ENCODE measurements around the gene RNF126. TPM values are rescaled to one million over a fixed set of nuclear protein-coding genes. Genes with fewer than 3 reads are reported as not detected.

The RNF126 gene
- total and polyA plus RNA-seq, 5 donors, result 21.7 to 37.6 (median 25.6) TPM

GRCh38 chr19:643736-644135 is 19.3 kb downstream of the RNF126 start:
- no peak overlapping the region for H3K4me3 ChIP-seq (ENCODE audit: low read length)
- ATAC-seq (no peak), DNase-seq (peak in 1 of 3 donors; percentile 66)
- H3K27me3 ChIP-seq (ENCODE audit: control insufficient read depth, insufficient read depth), result no peaks in the 10 kb centered on the region
- H3K4me1 ChIP-seq (ENCODE audit: control insufficient read depth, insufficient read depth, low read length), result peaks cover 3% of the 10 kb centered on the region
- no peaks in the 10 kb centered on the region for H3K9me3 ChIP-seq (ENCODE audit: control insufficient read depth, low read length)
- 89% methylated on average over 24 of the region's 24 CpGs for WGBS
- intact Hi-C loops (cut with DNase I), result no loop called here
- H3K27ac ChIP-seq (ENCODE audit: low read length), result no peak overlapping the region

DNA sequence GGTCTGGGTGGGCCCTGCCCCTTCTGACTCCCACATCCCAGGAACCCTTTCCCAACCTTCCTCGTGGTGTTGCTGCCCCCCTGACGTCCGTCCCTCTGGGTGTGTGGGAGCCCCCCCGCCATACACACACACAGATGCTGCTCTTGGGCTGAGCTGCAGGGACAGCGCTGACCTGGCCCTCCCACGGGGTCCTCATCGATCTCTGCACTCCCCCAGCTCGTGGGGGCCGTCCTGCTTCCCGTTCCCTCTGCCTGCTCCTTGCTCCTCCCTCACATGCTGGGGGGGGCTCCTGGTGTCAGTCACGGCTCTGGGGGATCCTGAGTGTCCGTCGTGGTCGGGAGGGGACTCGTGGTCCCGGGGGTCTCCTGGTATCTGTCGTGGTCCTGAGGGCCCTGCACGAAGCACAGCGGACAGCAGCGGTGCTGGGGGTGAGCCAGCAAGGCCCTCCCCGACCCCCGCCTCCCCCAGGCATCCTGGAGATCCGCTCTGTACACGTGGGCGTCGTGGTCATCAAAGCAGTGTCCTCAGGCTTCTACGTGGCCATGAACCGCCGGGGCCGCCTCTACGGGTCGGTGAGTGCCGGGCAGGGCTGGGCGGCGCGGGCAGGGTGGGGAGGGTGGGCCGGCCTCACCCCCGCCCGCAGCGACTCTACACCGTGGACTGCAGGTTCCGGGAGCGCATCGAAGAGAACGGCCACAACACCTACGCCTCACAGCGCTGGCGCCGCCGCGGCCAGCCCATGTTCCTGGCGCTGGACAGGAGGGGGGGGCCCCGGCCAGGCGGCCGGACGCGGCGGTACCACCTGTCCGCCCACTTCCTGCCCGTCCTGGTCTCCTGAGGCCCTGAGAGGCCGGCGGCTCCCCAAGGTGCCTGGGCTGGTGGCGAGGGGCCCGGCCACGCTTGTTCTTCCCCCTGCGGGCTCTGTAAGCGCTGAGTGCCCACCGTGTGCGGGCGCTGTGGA is 20.0 kb downstream of the RNF126 start:
- intact Hi-C loops (cut with DNase I), result no loop called here
- DNase-seq (peak in 1 of 3 donors; percentile 56), ATAC-seq (no peak)
- Histone ChIP-seq H3K27me3 (ENCODE audit: control insufficient read depth, insufficient read depth) (no peaks in the 10 kb centered on the region), H3K27ac (ENCODE audit: low read length) (no peak overlapping the region), H3K9me3 (ENCODE audit: control insufficient read depth, low read length) (no peaks in the 10 kb centered on the region), H3K4me1 (ENCODE audit: control insufficient read depth, insufficient read depth, low read length) (peaks cover 3% of the 10 kb centered on the region), H3K4me3 (ENCODE audit: low read length) (no peak overlapping the region)
- whole genome bisulfite sequencing, result 81% methylated on average over 69 of the region's 70 CpGs

DNA sequence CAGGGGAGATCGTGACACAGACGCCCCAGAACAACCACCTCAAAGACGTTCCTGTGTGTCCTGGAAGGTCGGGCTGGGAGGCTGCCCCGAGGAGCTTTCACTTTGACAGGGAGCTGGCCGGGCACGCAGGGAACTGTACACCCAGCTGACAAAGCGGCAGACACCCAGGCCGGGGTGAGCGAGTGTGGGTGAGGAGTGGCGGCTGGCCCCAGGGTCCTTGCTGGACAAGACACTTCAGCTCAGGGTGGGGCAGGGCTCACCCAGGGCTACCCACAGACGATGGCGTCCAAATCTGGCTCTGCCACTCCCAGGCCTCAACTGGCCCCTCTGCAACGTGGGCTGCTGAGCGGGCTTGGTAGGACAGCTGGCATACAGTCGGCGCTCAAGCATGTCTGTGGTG is 21.3 kb downstream of the RNF126 start:
- no peak overlapping the region for H3K27ac ChIP-seq (ENCODE audit: low read length)
- intact Hi-C loops (cut with DNase I), result no loop called here
- H3K9me3 ChIP-seq (ENCODE audit: control insufficient read depth, low read length), result no peaks in the 10 kb centered on the region
- ATAC-seq, result no peak
- 81% methylated on average over 17 of the region's 17 CpGs for WGBS
- no peak for DNase-seq
- no peaks in the 10 kb centered on the region for H3K27me3 ChIP-seq (ENCODE audit: control insufficient read depth, insufficient read depth)
- no peak overlapping the region for H3K4me3 ChIP-seq (ENCODE audit: low read length)
- H3K4me1 ChIP-seq (ENCODE audit: control insufficient read depth, insufficient read depth, low read length), result peaks cover 3% of the 10 kb centered on the region

GRCh38 chr19:640606-641189 is 22.3 kb downstream of the RNF126 start:
- intact Hi-C loops (cut with DNase I), result no loop called here
- no peak overlapping the region for H3K4me3 ChIP-seq (ENCODE audit: low read length)
- no peaks in the 10 kb centered on the region for H3K27me3 ChIP-seq (ENCODE audit: control insufficient read depth, insufficient read depth)
- no peak overlapping the region for H3K27ac ChIP-seq (ENCODE audit: low read length)
- peaks cover 3% of the 10 kb centered on the region for H3K4me1 ChIP-seq (ENCODE audit: control insufficient read depth, insufficient read depth, low read length)
- DNase-seq (peak in 1 of 3 donors; percentile 55), ATAC-seq (no peak)
- H3K9me3 ChIP-seq (ENCODE audit: control insufficient read depth, low read length), result no peaks in the 10 kb centered on the region
- WGBS, result 92% methylated on average over 31 of the region's 31 CpGs

DNA sequence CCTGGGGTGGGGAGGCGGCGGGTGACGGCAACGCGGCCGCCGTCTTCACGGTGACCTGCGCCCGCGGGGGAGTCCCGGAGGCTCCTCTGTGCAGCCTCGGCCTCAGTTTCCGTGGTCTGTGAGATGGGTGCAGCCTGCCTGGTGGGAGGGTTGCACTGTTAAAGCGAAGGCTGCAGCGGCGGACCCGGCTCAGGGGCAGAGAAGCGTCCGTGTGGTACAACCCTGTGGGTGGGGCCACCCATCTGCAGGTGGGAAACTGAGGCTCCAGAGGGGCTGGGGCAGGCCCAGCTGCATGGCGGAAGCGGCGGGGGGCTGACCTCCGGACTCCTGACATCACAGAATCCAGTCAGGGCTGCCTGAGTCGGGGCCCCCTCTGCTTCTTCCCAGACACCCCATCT is 22.9 kb downstream of the RNF126 start:
- intact Hi-C loops (cut with DNase I), result no loop called here
- DNase-seq (peak in 1 of 3 donors; percentile 66), ATAC-seq (no peak)
- no peaks in the 10 kb centered on the region for H3K9me3 ChIP-seq (ENCODE audit: control insufficient read depth, low read length)
- 52% methylated on average over 25 of the region's 25 CpGs for WGBS
- peaks cover 3% of the 10 kb centered on the region for H3K4me1 ChIP-seq (ENCODE audit: control insufficient read depth, insufficient read depth, low read length)
- no peak overlapping the region for H3K27ac ChIP-seq (ENCODE audit: low read length)
- H3K27me3 ChIP-seq (ENCODE audit: control insufficient read depth, insufficient read depth), result no peaks in the 10 kb centered on the region
- H3K4me3 ChIP-seq (ENCODE audit: low read length), result peak overlapping the region; percentile 28

DNA sequence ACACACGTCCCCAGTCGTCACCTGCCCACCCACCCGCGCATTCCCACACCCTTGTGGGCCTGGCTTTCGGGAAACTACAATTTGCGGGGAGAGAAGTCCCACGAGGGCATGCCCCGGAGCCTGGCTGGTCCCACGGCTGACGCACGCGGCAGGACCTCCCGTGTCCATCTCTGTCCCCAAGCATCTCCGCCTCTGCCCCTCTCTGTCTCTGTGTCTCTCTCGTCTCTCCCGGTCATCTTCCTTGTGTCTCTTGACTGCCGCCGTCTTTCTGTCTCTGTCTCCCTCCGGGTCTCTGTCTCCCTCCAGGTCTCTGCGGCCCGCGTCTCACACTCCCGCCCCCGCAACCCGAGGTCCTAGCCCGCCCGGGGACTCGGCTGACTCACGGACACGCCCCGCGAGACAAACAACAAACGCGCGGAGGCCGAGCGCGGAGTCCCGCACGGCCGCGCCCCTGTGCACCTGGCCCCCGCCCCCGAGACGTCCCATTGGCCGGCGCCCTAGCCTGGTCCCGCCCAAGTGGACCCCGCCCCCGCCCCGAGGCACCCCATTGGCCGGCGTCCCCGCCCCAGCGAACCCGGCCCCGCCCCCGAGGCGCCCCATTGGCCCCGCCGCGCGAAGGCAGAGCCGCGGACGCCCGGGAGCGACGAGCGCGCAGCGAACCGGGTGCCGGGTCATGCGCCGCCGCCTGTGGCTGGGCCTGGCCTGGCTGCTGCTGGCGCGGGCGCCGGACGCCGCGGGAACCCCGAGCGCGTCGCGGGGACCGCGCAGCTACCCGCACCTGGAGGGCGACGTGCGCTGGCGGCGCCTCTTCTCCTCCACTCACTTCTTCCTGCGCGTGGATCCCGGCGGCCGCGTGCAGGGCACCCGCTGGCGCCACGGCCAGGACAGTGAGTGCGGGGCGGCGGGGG is 23.5 kb downstream of the RNF126 start, which contains the start of gene FGF22:
TSS of gene FGF22 (plus strand) at position 627 of the 908 bp plus-strand sequence. CDS start at position 674, 47 bp downstream.
- no peaks in the 10 kb centered on the region for H3K27me3 ChIP-seq (ENCODE audit: control insufficient read depth, insufficient read depth)
- no peak within 1 kb of the TSS for H3K27ac ChIP-seq (ENCODE audit: low read length)
- WGBS, result 6% methylated on average over 109 of the region's 109 CpGs
- intact Hi-C loops (cut with DNase I), result no loop called here
- H3K9me3 ChIP-seq (ENCODE audit: control insufficient read depth, low read length), result no peaks in the 10 kb centered on the region
- DNase-seq (peak; percentile 93 to 98 (median 98)), ATAC-seq (peak; percentile 91 to 92)
- peaks cover 3% of the 10 kb centered on the region for H3K4me1 ChIP-seq (ENCODE audit: control insufficient read depth, insufficient read depth, low read length)
- peak within 1 kb of the TSS; percentile 28 for H3K4me3 ChIP-seq (ENCODE audit: low read length)

DNA sequence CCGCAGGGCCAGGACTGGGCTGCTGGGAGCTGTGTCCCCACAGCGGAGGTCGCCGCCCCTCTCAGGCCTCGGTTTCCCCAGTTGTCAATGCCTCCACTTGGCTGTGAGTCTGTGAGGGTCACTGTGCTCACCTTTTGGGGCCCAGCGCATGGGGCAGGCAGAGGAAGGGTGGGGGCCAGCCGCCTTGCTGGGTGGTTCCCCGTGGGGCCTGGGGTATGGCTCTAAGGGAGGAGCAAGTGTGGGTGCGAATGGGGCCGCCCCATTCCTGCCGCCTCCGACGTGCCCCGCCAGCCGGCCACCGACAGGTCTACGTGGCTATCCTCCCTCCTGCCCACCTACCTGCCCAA is 24.1 kb downstream of the RNF126 start:
- intact Hi-C loops (cut with DNase I), result no loop called here
- H3K27me3 ChIP-seq (ENCODE audit: control insufficient read depth, insufficient read depth), result no peaks in the 10 kb centered on the region
- no peak overlapping the region for H3K27ac ChIP-seq (ENCODE audit: low read length)
- no peak overlapping the region for H3K4me3 ChIP-seq (ENCODE audit: low read length)
- peaks cover 6% of the 10 kb centered on the region for H3K4me1 ChIP-seq (ENCODE audit: control insufficient read depth, insufficient read depth, low read length)
- H3K9me3 ChIP-seq (ENCODE audit: control insufficient read depth, low read length), result no peaks in the 10 kb centered on the region
- WGBS, result 72% methylated on average over 17 of the region's 17 CpGs
- ATAC-seq (no peak), DNase-seq (peak in 1 of 3 donors; percentile 58)

DNA sequence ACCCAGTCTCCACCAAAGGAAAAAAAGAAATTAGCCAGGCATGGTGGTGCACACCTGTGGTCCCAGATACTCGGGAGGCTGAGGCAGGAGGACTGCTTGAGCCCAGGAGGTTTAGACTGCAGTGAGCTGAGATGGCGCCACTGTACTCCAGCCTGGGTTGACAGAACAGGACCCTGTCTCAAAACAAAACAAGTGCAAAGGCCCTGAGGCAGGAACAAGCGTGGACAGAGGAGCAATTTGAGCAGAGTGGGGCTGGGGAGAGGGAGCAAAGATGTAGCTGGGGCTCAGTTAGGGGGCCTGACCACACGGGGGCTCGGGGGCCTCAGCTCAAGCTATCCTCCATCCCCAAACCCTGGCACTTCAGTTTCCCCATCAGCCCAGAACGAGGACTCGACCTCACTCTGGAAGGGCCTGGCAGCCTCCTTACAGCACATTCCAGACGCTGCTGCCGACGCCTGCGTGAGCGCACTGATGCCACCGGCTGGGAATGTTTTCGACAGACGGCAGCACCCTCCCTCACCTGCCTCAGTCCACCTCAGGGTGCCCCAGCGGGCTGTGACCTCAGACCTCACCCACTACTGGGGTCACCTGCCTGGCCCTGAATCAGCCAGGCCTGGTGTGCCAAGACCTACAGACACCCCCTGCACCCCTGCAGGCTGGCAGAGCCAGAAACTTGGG is 27.9 kb downstream of the RNF126 start:
- no peak for ATAC-seq
- intact Hi-C loops (cut with DNase I), result no loop called here
- WGBS, result 82% methylated on average over 16 of the region's 16 CpGs
- H3K27me3 ChIP-seq (ENCODE audit: control insufficient read depth, insufficient read depth), result no peaks in the 10 kb centered on the region
- peaks cover 6% of the 10 kb centered on the region for H3K4me1 ChIP-seq (ENCODE audit: control insufficient read depth, insufficient read depth, low read length)
- H3K27ac ChIP-seq (ENCODE audit: low read length), result no peak overlapping the region
- no peaks in the 10 kb centered on the region for H3K9me3 ChIP-seq (ENCODE audit: control insufficient read depth, low read length)
- no peak overlapping the region for H3K4me3 ChIP-seq (ENCODE audit: low read length)
- peak in 2 of 3 donors; percentile 41 to 60 for DNase-seq

DNA sequence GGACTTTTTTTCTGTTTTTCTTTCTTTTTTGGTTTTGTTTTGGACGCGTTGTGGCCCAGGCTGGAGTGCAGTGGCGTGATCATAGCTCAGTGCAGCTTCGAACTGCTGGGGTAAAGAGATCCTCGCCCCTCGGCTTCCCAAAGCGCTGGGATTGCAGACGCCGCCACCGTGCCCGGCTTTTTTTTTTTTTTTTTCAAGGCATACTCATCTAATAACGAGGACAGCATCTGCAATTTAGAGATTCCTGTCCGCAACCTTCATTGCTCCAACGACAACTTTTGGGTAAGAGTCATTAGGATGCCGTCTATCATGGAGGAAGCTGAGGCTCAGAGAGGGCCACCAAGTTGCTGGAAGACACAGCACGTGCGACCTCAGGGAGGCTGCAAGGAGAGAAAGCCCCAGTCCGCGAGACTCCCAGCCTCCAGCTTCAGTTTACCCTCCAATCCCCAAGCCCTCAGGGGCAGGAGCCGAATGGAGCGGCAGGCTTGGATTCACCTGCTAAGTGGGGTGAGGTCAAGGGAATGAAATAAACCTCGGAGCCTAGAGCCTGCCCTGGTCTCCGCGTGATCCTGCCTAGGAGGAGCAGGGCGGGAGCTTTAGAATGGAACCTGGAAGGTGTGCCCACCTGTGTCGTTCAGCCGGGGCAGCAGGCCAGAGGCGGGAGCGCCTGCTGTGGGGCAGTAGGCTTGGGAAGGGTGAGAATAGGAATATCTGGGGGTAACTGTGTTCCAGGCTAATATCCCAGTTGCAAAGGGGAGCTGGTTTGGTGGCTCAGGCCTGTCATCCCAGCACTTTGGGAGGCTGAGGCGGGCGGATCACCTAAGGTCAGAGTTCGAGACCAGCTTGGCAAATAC is 29.0 kb downstream of the RNF126 start:
- peaks cover 5% of the 10 kb centered on the region for H3K4me1 ChIP-seq (ENCODE audit: control insufficient read depth, insufficient read depth, low read length)
- H3K27ac ChIP-seq (ENCODE audit: low read length), result peak overlapping the region; percentile 53
- ATAC-seq, result no peak
- no peaks in the 10 kb centered on the region for H3K27me3 ChIP-seq (ENCODE audit: control insufficient read depth, insufficient read depth)
- peak in 1 of 3 donors; percentile 51 for DNase-seq
- peak overlapping the region; percentile 76 for H3K4me3 ChIP-seq (ENCODE audit: low read length)
- no peaks in the 10 kb centered on the region for H3K9me3 ChIP-seq (ENCODE audit: control insufficient read depth, low read length)
- 25% methylated on average over 32 of the region's 32 CpGs for WGBS
- intact Hi-C loops (cut with DNase I), result no loop called here
